HG02642 (cell line): ENCODE data around the gene PDZRN4.
"Not testable (repeated sequence)": the region's sequence is repeated elsewhere in the genome, so short reads cannot be mapped to it uniquely, and the experiment has no call there.

Source experiments
- ATAC-seq: cut with Tn5 transposase; IDR thresholded peaks from one replicate; pipeline ENCODE4 v1.9.1; 2021; ENCODE audit warnings: mild to moderate bottlenecking; ENCODE audit not compliant: unreplicated experiment, poor library complexity

The PDZRN4 gene

DNA sequence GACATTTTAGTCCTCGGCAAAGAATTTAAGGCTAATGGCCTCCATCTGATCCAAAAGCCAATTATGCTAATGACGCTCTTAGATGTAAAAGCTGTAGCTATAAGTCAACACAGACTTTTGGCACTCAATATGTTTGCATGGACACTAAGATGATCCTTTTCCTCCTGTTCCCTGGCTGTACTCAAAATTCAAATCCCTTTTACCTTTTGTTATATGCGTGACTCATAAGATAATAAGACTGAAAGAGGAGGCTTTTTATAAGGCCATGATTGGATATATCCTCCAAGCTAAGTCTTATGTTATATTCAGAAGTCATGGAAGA is 89.8 kb downstream of the PDZRN4 start:
- ATAC-seq: no peak

DNA sequence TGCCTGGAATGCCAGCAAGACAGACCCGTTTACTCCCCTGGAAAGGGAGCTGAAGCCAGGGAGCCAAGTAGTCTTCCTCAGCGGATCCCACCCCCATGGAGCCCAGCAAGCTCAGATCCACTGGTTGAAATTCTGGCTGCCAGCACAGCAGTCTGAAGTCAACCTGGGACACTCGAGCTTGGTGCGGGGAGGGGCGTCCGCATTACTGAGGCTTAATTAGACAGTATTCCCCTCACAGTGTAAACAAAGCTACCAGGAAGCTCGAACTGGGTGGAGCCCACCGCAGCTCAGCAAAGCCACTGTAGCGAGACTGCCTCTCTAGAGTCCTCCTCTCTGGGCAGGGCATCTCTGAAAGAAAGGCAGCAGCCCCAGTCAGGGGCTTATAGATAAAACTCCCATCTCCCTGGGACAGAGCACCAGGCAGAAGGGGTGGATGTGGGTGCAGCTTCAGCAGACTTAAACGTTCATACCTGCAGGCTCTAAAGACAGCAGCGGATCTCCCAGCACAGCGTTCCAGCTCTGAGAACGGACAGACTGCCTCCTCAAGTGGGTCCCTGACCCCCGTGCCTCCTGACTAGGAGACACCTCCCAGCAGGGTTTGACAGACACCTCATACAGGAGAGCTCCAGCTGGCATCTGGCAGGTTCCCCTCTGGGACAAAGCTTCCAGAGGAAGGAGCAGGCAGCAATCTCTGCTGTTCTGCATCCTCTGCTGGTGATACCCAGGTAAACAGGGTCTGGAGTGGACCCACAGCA is 92.4 kb downstream of the PDZRN4 start:
- ATAC-seq: not testable (repeated sequence)

DNA sequence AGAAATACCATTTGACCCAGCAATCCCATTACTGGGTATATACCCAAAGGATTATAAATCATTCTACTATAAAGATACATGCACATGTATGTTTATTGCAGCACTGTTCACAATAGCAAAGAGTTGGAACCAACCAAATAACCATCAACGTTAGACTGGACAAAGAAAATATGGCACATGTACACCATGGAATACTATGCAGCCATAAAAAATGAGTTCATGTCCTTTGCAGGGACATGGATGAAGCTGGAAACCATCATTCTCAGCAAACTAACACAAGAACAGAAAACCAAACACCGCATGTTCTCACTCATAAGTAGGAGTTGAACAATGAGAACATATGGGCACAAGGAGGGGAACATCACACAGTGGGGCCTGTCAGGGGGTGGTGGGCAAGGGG is 97.3 kb downstream of the PDZRN4 start:
- ATAC-seq: not testable (repeated sequence)

DNA sequence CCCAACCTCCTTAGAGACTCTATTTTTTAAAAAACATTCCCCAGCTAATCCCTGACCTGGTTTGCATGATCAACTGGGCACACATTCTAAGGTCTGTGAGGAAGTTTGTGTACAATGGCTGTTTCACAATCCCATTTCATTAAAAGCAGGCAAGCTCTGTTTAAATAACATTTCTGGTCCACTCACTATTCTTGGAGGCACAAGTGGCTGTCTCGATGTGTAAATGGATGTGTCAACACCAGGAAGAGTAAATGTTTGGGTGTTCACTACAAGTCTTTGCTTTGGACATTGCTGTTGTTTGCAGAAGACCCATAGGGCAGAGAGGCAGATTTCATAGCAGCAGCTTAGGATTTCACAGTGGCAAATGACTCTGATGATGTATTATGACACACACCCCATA is 98.3 kb downstream of the PDZRN4 start:
- ATAC-seq: no peak

DNA sequence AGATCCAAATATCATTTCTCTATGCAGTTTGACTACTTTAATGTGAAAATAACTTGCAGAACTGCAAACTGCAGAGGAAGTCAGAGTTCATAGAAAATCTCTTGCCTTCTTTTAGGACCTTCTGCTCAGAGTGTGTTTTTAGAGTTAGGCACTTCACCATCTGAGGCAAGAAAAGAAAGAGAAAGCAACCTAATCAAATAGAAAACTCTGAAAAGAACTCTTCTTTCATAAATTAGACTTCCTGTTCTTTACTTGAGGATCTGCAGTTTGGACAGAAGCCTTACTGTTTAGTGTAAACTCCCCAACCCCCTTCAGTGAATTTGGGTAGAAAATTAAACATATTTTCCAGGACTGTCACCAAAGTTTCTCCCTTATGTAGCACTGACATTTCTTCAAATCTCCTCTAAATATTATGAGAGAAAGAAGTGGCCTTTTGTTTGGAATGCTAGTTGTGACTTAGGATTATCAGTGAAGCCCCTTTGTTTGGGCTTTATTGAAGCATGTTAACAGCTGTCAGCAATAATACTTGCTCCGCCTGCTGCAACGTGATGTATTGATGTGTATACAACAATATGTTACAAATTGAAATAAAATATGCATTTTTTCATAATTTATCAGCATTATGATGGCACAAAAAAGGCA is 99.5 kb downstream of the PDZRN4 start:
- no peak for ATAC-seq

DNA sequence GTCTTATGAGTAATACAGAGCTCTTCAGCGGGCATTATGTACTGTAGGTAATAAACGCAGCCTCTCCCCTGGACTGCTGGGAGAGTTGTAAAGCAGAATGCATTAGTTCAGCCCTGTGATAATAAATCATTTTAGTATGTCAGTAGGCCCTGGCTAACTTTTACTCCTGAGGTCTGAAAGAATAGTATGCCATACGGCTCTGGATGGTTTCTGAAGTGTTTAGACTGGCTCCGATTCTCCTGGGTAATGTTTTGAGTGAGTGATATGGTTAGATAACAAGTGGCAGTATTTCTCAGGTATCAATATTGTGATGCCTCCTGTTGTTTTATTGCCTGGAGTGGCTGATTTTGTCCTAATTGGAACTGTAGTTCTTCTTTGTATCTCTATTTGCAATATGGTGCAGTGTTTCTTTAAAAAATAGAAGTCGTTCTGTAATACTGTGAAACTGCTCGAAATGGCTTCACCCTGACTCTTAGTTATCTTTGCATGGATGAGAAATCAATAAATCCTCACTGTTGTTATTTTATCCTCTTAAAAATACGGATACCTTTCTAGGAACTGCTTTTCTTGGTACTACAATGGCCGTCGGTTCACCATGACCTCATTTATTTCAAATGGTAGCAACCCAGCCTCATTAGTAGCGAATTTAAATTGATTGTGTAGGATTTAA is 100.2 kb downstream of the PDZRN4 start:
- no peak for ATAC-seq

DNA sequence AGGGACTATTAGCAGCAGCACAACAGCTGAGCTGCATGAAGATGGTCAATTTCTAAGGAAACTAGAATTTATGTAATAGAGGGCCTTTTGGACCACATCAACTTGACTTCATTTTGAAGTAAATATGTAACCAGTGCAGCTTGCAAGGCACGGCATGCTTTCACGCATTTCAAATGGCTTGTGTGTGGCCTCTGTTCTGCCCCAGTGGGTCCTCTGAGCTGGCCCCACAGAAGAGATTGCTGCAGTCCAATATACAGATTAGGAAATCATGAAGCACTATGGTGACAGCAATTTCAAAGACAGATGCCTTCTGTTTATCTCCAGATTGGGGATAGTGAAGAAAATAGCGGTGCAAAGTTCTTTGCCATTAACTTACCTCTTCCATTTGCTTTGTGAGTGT is 101.4 kb downstream of the PDZRN4 start:
- ATAC-seq: no peak

DNA sequence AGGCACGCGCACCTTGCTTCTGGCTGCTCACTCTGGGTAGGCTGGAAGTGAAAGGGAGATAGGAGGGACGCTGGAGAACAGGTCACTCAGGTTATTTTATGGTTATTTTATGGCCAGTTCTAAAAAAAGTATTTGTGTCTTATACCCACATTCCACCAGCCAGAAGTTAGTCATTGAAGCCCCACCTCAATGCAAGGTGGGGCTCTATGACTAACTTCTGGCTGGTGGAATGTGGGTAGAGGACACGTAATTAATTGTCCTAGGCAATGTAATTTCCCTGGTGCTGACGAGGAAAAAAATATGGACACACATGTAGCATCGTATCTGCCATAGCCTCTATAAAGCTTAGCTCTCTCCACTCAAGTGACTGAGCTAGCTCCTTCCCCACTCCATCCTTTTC is 104.9 kb downstream of the PDZRN4 start:
- no peak for ATAC-seq

DNA sequence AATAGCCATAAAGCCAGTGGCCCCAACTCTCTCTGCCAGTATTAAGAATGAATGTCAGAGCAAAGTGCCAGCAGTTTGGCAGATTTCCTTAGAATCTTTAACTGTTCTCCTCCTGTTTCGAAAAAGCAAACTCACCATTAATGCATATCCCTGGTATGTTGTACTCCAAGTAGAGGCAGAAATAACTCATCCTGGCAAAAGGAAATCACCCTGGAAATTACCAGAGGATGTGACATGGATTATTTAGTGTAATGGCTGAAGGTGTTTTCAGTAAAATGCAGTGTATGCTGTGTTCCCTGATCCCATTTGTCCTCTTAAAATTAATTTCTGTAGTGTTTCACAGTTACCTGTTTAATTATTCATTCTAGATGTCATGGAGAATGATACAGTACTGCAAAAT is 105.3 kb downstream of the PDZRN4 start:
- no peak for ATAC-seq

DNA sequence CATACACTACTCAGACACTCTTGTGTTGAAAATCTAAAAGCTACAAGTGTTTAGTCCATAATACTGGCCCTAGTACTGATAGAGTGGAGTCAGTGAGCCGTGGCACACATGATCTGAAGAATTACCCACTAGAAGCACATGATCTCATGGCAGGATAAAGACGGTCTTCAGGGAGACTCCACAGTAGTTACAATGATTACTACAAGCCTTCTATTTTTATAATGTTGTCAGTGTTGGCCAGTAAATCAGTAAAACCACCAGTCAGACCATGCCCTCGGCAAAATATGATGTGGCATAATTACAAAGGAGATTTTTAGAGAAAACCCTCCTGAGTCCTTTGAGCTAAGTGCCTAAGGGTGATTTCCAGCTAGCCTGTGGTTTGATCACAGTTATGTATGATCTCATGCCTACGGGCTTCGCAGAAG is 114.9 kb downstream of the PDZRN4 start:
- no peak for ATAC-seq

DNA sequence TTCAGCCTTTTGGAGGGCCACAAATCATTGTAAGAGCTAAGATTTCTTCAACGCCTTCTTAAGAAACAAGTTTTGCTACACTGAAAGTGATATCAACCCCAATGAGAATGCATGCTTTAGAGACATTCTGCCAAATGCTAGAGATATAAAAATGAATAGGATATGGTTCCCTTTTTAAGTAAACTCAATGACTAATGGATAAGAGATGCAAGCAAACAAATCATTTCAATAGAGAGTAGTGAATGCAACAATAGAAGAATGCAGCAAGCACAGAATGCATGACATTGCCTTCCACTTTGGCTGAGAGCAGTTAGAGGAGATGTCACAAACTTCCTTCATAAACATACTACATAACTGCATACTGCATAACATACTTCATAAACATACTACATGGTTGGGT is 116.4 kb downstream of the PDZRN4 start:
- no peak for ATAC-seq

DNA sequence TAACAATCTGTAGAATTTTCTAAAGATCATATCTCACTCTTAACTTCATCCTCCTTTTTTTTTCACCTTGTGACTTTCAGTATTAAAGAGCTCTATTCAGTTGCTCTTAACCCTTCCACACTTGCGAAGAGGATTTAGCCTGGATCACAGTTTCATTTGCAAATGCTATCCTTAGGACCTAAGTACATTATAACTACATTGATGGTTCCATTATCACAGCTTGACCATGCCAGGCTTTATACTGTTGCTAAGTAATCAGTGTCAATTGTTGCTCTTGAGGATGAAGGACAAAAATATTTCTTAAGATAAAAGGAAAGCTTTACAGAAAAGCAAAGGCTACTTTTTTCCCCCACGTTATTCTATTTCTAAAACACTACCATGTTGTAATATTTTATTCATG is 122.2 kb downstream of the PDZRN4 start:
- ATAC-seq: no peak

DNA sequence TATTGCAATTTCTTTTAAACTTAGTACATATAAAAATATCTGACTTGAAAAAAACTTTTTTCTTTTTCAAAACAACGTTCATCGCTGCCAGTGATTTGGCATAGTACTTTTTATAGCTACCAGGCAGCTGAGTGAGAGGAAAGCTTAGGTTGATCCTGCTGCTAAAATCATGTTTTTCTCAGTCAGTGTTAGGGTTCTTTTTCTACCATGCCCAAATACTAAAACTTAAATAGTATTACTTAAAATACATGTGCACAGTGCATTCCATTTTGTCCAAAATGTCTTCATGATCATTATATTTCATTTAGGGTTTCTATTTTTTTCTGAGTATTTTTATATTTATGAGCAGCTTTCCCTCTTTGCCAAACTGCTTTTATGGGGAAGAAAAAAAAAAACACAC is 123.8 kb downstream of the PDZRN4 start:
- no peak for ATAC-seq

DNA sequence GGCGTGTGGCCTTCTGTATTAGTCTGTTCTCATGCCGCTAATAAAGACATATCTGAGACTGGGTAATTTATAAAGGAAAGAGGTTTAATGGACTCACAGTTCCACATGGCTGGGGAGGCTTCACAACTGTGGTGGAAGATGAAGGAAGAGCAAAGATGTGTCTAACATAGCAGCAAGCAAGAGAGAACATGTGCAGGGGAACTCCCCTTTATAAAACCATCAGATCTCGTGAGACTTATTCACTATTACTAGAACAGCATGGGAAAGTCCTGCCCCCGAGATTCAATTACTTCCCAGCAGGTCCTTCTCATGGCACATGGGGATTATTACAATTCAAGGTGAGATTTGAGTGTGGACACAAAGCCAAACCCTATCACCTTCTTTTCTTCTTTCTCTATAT is 124.3 kb downstream of the PDZRN4 start:
- ATAC-seq: not testable (repeated sequence)

DNA sequence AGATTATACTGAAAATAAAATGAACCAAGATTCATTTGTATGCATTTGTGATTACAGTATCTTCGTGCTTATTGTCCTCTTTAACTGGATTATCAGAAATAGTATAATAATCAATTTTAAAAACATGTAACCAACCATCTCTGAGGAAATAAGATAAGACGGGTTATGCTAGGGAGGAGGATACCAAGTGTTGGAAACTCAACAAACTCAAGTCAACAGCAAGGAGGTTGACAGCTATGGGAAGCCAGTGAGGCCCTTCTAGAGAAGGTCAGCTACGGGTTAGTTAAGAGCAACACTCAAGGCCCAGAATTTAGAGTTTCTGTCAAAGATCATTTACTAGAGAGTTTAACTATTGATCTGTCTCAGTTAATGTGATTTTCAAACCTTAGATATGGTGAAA is 137.2 kb downstream of the PDZRN4 start:
- ATAC-seq: no peak

DNA sequence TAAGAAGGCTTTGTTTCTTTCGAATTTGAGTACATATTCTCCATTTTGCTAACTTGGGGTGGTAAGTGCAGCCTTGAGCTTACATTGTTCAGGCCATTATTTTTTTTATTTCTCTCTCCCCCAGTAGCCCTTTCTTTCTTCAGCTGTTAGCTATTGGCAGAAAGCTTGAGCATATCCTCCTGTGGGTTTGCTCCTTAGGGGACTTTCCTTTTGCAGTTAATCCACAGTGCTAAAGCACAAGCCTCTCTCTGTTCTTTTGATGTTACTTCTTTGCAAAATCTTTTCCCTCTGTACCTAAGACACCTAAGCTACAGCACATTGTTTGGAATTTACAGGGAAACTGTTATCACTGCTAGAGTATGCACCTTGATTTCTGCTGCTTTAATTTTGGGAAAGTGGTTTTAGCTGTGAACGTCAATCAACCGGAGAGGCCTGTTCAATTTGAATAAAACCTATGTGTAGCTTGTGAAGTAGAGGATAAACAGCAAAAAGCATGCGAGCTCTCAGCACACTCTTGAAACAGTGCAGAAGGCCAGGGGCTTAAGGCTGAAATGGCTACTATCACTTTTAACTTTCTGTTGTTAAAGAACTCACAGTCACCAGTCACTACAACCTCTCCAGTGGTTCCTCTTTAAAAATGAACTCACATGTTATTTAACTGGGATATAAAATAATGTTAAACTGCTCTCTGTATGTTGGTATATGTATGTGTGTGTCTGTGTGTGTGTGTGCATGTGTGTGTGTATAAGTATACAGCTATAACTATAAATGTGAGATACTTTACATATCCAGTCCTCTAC is 139.2 kb downstream of the PDZRN4 start:
- ATAC-seq: no peak

DNA sequence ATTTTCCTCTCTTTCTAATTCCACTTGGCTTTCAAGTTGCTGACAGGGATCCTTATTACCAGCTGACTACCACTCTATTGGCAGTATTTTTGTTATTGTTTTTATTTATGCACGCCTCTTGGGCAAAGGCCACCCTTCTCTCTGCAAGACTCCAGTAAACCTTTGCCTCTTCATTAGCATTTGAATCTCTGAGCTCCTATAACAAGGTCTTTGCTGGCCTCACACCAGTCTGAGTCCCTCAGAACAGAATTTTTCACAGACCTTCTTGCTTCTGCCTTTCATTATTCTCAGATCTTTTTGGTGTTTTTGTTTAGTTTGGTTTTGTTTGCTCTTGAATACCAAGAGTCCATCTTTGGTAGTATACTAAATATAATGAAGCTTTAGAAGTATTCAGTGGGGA is 145.9 kb downstream of the PDZRN4 start:
- ATAC-seq: no peak

DNA sequence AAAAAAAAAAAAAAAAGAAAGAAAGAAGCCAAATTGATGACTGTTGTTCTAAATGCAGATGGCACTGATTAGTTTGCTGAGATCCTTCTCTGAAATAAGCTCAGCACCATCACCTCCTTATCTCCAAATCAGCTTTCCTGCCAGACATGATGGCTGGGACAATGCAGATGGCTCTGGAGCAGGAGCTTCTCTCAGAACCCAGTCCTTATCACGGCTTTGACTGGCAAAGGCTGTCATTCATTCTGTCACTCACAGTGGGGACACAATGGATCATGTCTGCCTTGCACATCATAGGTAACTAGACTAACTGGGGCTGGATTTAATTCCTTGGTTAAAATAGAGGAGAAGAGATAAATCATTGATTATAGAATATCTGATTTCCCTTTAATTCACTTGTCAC is 146.3 kb downstream of the PDZRN4 start:
- no peak for ATAC-seq

DNA sequence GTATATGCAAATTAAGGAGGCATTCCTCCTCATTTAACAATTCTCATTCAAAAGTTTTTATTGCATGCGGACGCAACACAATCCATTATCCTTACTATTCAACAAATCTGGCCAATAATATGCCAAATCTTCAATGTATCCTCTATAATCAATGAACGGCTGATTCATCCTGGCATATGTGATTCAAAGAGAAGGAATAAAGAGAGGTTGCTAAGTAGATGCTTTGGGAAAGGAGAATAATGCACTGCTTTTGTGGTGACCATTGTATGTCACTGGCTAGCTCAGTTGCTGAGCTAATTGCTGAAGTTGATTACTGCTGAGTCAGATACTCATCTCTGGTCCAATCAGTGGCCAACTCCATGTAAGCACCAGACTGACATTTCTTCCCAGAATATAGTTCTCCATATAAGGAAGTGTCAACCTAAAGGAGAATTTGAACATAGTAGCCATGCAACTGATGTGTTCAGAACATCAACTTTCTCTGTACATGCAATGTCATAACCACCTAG is 148.0 kb downstream of the PDZRN4 start:
- ATAC-seq: no peak

DNA sequence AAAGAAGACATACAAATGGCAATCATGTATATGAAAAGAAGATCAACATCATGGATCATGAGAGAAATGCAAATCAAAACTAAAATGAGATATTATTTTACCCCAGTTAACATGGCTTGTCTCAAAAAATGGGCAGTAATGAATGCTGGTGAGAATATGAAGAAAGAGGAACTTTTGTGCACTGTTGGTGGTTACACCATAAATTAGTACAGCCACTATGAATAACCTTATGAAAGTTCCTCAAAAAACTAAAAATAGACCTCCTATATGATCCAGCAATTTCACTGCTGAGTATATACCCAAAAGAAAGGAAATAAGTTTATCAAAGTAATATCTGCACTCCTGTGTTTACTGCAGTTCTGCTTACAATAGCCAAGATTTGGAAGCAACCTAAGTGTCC is 151.7 kb downstream of the PDZRN4 start:
- ATAC-seq: no peak
